ENCODE data around the gene ZNG1B. TPM values are rescaled to one million over a fixed set of nuclear protein-coding genes. Genes with fewer than 3 reads are reported as not detected.
"Not testable (repeated sequence)": the region's sequence is repeated elsewhere in the genome, so short reads cannot be mapped to it uniquely, and the experiment has no call there.

Gene ZNG1B
- total and polyA plus RNA-seq, 2 experiments from 2014 or later: 47.1 to 123 TPM

- peaks cover 92% of the 10 kb centered on the region for H3K27me3 ChIP-seq (ENCODE audit: insufficient read depth)
- H3F3A ChIP-seq (replicated peaks; ENCODE audit: low read depth); H2AFZ ChIP-seq; H3K27ac Mint-ChIP-seq; H3K9me3 Mint-ChIP-seq; H3K27ac ChIP-seq (ENCODE audit: low read depth); H4K20me1 ChIP-seq (replicated peaks; ENCODE audit: insufficient read depth); H3K36me3 ChIP-seq (ENCODE audit: insufficient read depth); H3K79me2 ChIP-seq (replicated peaks; ENCODE audit: insufficient read depth); H3K9me2 ChIP-seq (ENCODE audit: insufficient read depth); H3K36me3 Mint-ChIP-seq (ENCODE audit: low read depth); H3K4me1 ChIP-seq (ENCODE audit: insufficient read depth); H3K4me1 Mint-ChIP-seq: not testable (repeated sequence)
- H3K4me2 ChIP-seq: peak overlapping the region; percentile 51; the same call in 1 of the 2 replicates
- peak overlapping the region; percentile 60 for H3K4me3 Mint-ChIP-seq
- H3K4me3 ChIP-seq: peak overlapping the region; percentile 40
- peak; percentile 49 for ATAC-seq
- peak; percentile 6 for DNase-seq (ENCODE audit: low spot score)
- peak; percentile 89 for TF ChIP-seq EZH2 (IDR thresholded peaks at IDR 0.05; ENCODE audit: low read depth, unreplicated experiment)
- peak; percentile 66 for TF ChIP-seq EZH2phosphoT487 (IDR thresholded peaks at IDR 0.05; ENCODE audit: unreplicated experiment)
- H3K27me3 Mint-ChIP-seq (ENCODE audit: insufficient read depth, low read depth, poor library complexity): peaks cover 64% of the 10 kb centered on the region
These were observed 65.0 kb downstream of the ZNG1B start for GRCh38 chr2:113502216-113503093.

- H2AFZ ChIP-seq; H3K36me3 Mint-ChIP-seq (ENCODE audit: low read depth); H3K4me1 ChIP-seq (ENCODE audit: insufficient read depth); H3K9me2 ChIP-seq (ENCODE audit: insufficient read depth); H3K27ac Mint-ChIP-seq; H3K4me1 Mint-ChIP-seq; H3K27ac ChIP-seq (ENCODE audit: low read depth); H3K79me2 ChIP-seq (replicated peaks; ENCODE audit: insufficient read depth); H3K36me3 ChIP-seq (ENCODE audit: insufficient read depth); H3K9me3 Mint-ChIP-seq; H4K20me1 ChIP-seq (replicated peaks; ENCODE audit: insufficient read depth); H3F3A ChIP-seq (replicated peaks; ENCODE audit: low read depth): not testable (repeated sequence)
- peak overlapping the region; percentile 32; the same call in 1 of the 2 replicates for H3K4me2 ChIP-seq
- peaks cover 62% of the 10 kb centered on the region for H3K27me3 Mint-ChIP-seq (ENCODE audit: insufficient read depth, low read depth, poor library complexity)
- ATAC-seq: peak; percentile 74
- H3K4me3 ChIP-seq: peak overlapping the region; percentile 40
- H3K27me3 ChIP-seq (ENCODE audit: insufficient read depth): peaks cover 93% of the 10 kb centered on the region
- H3K4me3 Mint-ChIP-seq: peak overlapping the region; percentile 60; the same call in 2 of the 3 replicates
- peak; percentile 58 for TF ChIP-seq EZH2 (IDR thresholded peaks at IDR 0.05; ENCODE audit: low read depth, unreplicated experiment)
- peak; percentile 46 for TF ChIP-seq EZH2phosphoT487 (IDR thresholded peaks at IDR 0.05; ENCODE audit: unreplicated experiment)
- DNase-seq (ENCODE audit: low spot score): peak; percentile 52
These were observed 65.9 kb downstream of the ZNG1B start for GRCh38 chr2:113503094-113504042.

GRCh38 chr2:113504081-113504480 is 66.6 kb downstream of the ZNG1B start:
- not testable (repeated sequence) for H3K4me3 ChIP-seq; H3F3A ChIP-seq (replicated peaks; ENCODE audit: low read depth); H3K27ac Mint-ChIP-seq; H4K20me1 ChIP-seq (replicated peaks; ENCODE audit: insufficient read depth); ATAC-seq; DNase-seq (ENCODE audit: low spot score); H2AFZ ChIP-seq; H3K9me3 Mint-ChIP-seq; H3K36me3 ChIP-seq (ENCODE audit: insufficient read depth); H3K36me3 Mint-ChIP-seq (ENCODE audit: low read depth); H3K4me1 ChIP-seq (ENCODE audit: insufficient read depth); H3K79me2 ChIP-seq (replicated peaks; ENCODE audit: insufficient read depth); H3K9me2 ChIP-seq (ENCODE audit: insufficient read depth); H3K27ac ChIP-seq (ENCODE audit: low read depth); H3K4me1 Mint-ChIP-seq
- Histone ChIP-seq H3K4me2 (0 out of 2 replicates have a peak overlapping the region, but pooled peaks have one; percentile 43), H3K27me3 (ENCODE audit: insufficient read depth) (peaks cover 93% of the 10 kb centered on the region)
- H3K4me3 Mint-ChIP-seq: 0 out of 3 replicates have a peak overlapping the region, but pooled peaks have one; percentile 17
- H3K27me3 Mint-ChIP-seq (ENCODE audit: insufficient read depth, low read depth, poor library complexity): peaks cover 56% of the 10 kb centered on the region
- TF ChIP-seq EZH2phosphoT487 (IDR thresholded peaks at IDR 0.05; ENCODE audit: unreplicated experiment) (peak; percentile 87), EZH2 (IDR thresholded peaks at IDR 0.05; ENCODE audit: low read depth, unreplicated experiment) (peak; percentile 91)

GRCh38 chr2:113507394-113508140 is 70.1 kb downstream of the ZNG1B start:
- not testable (repeated sequence) for H3K4me1 ChIP-seq (ENCODE audit: insufficient read depth); H3K4me2 ChIP-seq; H3K36me3 Mint-ChIP-seq (ENCODE audit: low read depth); H3K4me3 ChIP-seq; DNase-seq (ENCODE audit: low spot score); H3K9me3 Mint-ChIP-seq; H3K27ac Mint-ChIP-seq; H2AFZ ChIP-seq; H3K4me3 Mint-ChIP-seq; H3K79me2 ChIP-seq (replicated peaks; ENCODE audit: insufficient read depth); H3F3A ChIP-seq (replicated peaks; ENCODE audit: low read depth); H3K27ac ChIP-seq (ENCODE audit: low read depth); H3K36me3 ChIP-seq (ENCODE audit: insufficient read depth); H3K9me2 ChIP-seq (ENCODE audit: insufficient read depth); H3K4me1 Mint-ChIP-seq; H4K20me1 ChIP-seq (replicated peaks; ENCODE audit: insufficient read depth)
- peak; percentile 16; the same call in 2 of the 3 replicates for ATAC-seq
- peaks cover 71% of the 10 kb centered on the region for H3K27me3 ChIP-seq (ENCODE audit: insufficient read depth)
- peaks cover 30% of the 10 kb centered on the region for H3K27me3 Mint-ChIP-seq (ENCODE audit: insufficient read depth, low read depth, poor library complexity)

- H3K36me3 ChIP-seq (ENCODE audit: insufficient read depth); H3K36me3 Mint-ChIP-seq (ENCODE audit: low read depth); H3K27ac Mint-ChIP-seq; H3K9me2 ChIP-seq (ENCODE audit: insufficient read depth); ATAC-seq; H3K4me1 ChIP-seq (ENCODE audit: insufficient read depth); DNase-seq (ENCODE audit: low spot score); H3K79me2 ChIP-seq (replicated peaks; ENCODE audit: insufficient read depth); H3F3A ChIP-seq (replicated peaks; ENCODE audit: low read depth); H3K27ac ChIP-seq (ENCODE audit: low read depth); H2AFZ ChIP-seq; H4K20me1 ChIP-seq (replicated peaks; ENCODE audit: insufficient read depth); H3K9me3 Mint-ChIP-seq; H3K4me3 Mint-ChIP-seq; H3K4me3 ChIP-seq; H3K4me1 Mint-ChIP-seq; H3K4me2 ChIP-seq: not testable (repeated sequence)
- H3K27me3 Mint-ChIP-seq (ENCODE audit: insufficient read depth, low read depth, poor library complexity): peaks cover 24% of the 10 kb centered on the region
- peaks cover 65% of the 10 kb centered on the region for H3K27me3 ChIP-seq (ENCODE audit: insufficient read depth)
These were observed 70.7 kb downstream of the ZNG1B start for GRCh38 chr2:113508187-113508586.
